GM21717 (cell line): ENCODE measurements around the gene NPAT.

Source experiments
- ATAC-seq: cut with Tn5 transposase; IDR thresholded peaks from one replicate; pipeline ENCODE4 v1.9.1; 2021; ENCODE audit warnings: mild to moderate bottlenecking, moderate library complexity; ENCODE audit not compliant: unreplicated experiment

The NPAT gene

DNA sequence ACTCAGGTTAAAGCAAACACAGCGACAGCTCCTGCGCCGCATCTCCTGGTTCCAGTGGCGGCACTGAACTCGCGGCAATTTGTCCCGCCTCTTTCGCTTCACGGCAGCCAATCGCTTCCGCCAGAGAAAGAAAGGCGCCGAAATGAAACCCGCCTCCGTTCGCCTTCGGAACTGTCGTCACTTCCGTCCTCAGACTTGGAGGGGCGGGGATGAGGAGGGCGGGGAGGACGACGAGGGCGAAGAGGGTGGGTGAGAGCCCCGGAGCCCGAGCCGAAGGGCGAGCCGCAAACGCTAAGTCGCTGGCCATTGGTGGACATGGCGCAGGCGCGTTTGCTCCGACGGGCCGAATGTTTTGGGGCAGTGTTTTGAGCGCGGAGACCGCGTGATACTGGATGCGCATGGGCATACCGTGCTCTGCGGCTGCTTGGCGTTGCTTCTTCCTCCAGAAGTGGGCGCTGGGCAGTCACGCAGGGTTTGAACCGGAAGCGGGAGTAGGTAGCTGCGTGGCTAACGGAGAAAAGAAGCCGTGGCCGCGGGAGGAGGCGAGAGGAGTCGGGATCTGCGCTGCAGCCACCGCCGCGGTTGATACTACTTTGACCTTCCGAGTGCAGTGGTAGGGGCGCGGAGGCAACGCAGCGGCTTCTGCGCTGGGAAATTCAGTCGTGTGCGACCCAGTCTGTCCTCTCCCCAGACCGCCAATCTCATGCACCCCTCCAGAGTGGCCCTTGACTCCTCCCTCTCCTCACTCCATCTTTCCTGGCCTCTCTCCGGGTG, at the start of gene NPAT, which contains the start of gene ATM:
Gene NPAT, minus strand, starts transcription at position 65 of the 774 bp plus-strand sequence. CDS start 102 bp downstream, outside the sequence.
Gene ATM, plus strand, starts transcription at position 494 of the 774 bp plus-strand sequence. CDS start 4,558 bp downstream, outside the sequence.
- ATAC-seq: peak; percentile 75

DNA sequence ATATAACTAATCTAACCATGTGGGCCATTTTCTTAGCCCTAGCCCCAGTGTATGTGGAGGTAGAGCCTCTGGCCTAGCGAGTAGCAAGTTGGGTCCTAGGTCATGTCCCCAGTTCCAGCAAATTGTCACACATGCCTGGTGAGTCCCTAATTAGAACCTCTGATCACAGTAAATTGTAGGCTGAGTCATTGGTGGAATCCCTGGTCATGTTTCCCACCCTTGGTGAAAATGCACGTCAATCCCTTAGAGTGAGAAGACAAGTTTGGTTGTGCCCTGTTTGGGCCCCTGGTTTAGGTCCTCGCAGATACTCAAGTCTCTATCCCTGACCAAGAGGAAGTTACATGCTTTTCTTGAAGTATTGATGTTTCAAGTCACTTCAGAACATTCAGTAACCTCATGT, 47.1 kb upstream of the NPAT start:
- ATAC-seq: no peak

DNA sequence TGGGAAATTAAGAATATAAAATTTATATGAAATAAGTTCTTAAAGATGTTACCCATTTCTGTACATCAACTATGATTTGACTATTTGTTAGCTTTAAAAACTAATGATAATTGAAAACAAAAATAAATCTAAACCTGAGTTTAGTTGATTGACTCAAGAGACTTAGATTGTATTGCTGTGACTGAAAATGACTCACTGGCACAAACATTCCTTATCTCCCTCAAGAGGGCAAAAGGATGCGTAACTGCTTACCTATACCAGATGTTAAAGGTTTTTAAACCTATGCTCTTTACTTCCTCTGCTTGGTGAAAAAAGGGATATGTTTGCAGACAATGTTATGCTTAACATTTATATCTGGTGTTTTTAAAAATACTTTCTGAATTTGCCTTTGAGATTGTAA, 30.7 kb upstream of the NPAT start:
- no peak for ATAC-seq

DNA sequence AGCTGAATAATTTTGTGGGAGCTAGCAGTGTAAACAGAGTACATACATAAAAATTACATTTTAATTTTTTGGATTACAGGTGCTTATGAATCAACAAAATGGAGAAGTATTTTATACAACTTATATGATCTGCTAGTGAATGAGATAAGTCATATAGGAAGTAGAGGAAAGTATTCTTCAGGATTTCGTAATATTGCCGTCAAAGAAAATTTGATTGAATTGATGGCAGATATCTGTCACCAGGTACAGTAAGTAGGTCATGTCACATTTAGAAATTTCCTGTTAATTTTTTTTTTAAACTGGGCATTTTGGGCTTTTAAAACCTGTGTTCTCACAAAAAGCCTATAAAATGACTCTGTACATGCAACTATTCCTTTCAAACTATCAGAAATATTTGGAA, 24.4 kb upstream of the NPAT start:
- no peak for ATAC-seq

DNA sequence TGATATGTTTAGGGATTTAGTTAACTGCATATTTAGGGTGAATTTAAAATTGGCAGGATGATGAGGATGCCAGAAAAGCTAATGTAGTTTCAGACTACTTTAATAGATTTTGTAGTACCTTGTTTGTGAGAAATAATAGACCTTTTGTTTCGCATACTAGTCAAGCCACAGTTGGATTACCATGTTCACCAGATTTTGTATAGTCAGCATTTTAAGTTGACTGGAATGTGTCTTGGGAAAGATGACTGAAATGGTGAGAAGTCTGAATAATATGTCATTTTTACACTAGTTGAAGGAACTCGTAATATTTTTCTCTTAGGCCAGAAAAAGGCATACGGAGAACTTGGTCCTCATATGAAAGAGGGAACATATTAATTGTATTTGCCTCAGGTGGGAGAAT, 23.9 kb upstream of the NPAT start:
- ATAC-seq: no peak

DNA sequence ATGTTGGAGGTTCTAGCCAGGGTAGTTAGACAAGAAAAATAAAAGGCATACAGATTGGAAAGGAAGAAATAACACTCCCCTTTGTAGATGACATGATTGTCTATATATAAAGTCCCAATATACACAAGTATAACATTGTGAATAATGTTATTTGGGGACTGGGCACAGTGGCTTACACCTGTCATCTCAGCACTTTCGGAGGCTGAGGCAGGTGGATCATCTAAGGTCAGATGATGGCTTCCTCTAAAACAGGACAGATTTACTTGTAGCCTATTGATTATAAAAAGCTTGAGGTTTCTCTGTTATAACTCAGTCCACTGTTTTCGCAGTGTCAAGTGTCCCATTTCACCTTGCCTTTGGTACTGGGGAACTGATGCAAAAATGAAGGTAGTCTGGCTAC, 20.0 kb upstream of the NPAT start:
- ATAC-seq: no peak

DNA sequence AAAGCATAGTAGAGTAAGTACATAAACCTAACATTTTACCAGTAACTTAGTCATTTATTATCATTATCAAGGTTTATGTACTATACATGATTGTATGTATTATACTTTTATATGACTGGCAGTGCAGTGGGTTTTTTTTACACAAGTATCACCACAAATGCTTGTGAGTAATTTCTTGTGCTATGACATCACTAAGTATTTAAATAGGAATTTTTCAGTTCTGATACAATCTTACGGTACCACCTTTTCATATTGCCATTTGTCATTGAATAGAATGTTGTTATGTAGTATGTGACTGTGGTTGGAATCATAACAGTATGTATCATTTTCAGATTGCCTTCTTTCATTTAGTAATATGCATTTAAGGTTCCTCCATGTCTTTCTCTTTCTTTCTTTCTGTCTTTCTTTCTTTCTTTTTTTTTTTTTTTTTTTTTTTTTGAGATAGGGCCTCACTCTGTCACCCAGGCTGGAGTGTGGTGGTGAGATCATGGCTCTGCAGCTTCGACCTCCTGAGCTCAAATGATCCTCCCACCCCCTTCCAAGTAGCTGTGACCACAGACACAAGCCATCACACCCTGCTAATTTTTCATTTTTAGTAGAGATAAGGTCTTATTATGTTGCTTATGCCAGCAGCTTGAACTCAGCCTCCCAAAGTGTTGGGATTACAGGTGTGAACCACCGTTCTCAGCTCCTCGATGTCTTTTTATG, 19.0 kb upstream of the NPAT start:
- no peak for ATAC-seq

DNA sequence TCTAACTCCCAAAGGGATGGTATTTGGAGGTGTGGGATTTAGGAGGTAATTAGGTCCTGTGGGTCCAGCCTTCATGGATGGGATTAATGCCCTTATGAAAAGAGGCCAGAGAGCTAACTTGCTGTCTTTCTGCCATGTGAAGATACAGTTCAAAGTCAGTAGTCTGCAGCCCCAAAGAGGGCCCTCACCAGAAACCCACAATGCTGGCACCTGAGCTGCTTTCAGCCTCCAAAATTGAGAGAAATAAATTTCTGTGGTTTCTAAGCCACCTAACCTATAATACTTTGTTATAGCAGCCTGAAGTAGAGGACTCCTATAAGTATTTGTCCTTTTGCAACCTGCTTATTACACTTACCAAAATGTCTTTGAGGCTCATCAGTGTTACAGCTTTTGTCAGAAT, 16.6 kb upstream of the NPAT start:
- no peak for ATAC-seq

DNA sequence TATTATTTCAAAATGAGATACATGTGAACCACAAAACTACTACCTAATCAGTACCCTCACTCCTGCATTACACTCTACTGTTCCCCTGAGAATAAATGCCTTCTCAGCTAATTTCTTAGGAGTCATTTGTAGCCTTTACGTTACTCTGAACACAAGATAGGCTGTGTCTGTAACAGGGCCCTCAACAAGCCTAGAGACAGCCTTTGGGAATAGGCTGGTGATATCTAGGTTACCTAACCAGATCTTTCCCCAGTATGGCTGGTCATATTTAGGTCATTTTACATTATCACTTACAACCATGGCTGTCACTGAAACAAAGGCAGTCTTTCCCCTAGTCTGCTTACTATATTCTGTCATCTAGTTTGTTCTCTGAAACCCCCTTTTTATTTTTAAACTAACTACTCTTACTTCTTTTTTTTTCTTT, 14.6 kb upstream of the NPAT start:
- ATAC-seq: no peak

DNA sequence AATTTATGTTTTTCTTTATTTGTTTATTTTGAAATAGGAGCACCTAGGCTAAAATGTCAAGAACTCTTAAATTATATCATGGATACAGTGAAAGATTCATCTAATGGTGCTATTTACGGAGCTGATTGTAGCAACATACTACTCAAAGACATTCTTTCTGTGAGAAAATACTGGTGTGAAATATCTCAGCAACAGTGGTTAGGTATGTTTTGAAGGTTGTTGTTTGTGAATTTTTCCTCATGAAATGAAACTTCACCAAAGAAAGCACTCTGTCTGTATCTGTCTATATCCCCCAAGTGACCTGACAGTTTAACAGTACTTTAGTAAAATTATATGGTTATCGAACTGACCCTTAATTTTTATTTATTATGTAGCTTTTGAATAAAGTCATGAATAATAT, 13.2 kb upstream of the NPAT start:
- no peak for ATAC-seq

DNA sequence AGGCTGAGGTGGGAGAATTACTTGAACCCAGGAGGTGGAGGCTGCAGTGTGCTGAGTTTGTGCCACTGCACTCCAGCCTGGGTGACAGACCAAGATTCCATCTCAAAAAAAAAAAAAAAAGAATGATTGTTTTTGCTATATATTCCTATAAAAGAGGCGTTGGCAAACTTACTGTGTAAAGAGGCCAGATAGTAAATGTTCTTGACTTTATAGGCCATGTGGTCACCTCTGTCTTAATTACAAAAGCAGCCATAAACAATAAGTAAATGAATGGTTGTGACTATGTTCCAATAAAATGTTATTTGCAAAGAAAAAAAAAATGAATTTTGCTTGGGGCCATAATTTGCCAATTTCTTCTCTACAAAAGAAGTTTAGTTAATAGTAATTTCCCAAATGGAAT, 12.8 kb upstream of the NPAT start:
- no peak for ATAC-seq

DNA sequence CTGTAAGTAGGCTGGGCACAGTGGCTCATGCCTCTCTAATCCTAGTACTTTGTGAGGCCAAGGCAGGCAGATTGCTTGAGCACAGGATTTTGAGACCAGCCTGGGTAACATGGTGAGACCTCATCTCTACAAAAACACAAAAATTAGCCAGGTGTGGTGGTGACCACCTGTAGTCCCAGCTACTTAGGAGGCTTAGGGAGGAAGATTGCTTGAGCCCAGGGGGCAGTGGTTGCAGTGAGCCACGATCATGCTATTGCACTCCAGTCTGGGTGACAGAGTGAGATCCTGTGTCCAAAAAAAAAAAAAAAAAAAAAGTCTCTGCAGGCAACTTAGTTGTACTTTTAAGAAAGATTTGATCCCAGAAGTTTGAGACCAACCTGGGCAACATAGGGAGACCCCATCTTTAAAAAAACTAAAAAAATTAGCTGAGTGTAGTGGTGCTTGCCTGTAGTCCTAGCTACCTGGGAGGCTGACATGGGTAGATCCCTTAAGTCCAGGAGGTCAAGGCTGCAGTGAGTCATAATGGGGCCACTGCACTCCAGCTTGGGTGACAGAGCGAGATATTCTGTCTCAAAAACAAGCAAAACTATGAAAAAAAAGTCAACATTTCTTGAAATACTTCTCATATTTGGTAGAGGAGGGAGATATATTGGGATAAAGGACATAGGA, 11.0 kb upstream of the NPAT start:
- no peak for ATAC-seq

DNA sequence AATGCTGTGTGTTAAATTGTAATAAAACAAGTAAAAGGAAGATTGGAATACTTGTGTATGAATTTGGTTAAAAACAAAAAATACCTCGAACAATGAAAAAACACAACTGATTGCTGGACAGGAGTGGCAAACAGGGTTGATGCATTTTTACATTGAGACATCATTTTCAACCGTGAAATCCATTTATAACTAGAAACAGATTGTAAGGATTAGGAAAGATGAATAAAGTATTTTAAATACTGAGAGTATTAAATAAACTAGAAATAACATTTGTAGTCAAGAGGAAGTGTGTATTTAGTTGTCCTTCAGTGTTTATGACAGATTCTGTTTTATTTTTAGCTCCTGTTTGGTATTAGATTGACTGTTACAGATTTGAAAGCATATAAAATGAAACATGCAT, 5.8 kb upstream of the NPAT start:
- no peak for ATAC-seq

DNA sequence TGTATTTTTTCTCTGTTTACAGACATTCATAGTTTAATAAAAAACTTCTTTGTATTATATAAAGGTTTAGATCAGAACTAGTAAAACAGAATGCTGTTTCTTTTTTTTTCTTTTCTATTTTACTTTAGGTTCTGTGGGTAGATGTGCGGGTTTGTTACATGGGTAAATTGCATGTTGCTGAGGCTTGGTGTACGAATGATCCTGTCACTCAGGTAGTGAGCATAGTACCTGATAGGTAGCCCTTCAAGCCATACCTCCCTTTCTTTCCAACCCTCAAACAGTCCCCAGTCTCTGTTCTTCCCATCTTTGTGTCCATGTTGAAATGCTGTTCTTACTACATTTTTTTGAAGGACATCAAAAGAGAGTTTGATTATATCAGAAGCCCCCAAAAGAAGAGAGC, 3.6 kb upstream of the NPAT start:
- no peak for ATAC-seq

DNA sequence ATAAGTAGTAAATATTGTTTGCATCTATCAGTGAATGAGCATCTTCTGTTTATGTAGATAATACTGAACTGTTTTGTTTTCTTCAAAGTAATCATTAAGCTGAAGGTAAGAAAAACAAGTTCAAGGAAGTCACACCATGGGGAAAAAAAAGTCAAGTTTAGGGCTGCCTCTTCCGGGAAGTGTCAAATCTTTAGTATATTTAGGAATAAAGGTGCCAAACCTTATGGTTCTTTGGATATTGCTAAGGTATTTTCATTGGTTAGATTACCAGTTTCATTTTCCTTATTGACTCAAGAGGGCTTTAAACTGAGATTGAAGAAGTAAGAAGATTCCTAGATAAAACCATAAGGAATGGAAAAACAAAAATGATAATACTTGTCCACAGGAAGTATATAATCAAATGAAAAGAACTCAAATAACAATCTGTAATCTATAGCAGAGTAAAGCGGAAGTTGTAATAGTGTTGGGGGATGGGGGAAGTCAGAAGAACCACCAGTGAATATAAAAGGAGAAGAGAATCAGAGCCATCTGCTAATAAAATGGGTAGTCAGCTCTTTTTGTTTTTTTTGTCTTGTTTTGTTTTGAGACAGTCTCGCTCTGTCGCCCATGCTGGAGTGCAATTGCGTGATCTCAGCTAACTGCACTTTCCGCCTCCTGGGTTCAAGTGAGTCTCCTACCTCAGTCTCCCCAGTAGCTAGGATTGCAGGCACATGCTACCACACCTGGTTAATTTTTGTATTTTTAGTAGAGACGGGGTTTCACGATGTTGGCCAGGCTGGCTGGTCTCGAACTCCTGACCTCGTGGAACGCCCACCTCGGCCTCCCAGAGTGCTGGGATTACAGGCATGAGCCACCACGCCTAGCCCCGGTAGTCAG, 2.7 kb upstream of the NPAT start:
- ATAC-seq: no peak

DNA sequence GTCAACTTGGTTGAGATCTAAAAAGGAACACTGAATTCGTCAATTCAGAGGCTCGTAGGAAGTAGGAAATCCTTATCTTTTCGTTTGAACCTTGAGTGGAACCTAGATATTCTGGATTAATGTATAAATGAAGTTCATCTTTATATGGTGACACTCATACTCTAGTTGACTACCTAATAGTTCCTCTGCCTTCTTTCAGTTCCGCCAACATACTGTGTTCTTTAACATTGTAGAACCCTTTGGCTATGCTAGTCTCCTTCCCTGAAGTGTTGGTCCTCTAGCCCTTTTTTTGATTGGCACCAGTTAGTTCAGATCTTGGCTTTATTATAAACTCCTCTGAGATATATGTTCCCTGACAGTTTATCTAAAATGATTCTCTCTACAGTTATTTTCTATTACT, 1.9 kb upstream of the NPAT start:
- ATAC-seq: no peak

DNA sequence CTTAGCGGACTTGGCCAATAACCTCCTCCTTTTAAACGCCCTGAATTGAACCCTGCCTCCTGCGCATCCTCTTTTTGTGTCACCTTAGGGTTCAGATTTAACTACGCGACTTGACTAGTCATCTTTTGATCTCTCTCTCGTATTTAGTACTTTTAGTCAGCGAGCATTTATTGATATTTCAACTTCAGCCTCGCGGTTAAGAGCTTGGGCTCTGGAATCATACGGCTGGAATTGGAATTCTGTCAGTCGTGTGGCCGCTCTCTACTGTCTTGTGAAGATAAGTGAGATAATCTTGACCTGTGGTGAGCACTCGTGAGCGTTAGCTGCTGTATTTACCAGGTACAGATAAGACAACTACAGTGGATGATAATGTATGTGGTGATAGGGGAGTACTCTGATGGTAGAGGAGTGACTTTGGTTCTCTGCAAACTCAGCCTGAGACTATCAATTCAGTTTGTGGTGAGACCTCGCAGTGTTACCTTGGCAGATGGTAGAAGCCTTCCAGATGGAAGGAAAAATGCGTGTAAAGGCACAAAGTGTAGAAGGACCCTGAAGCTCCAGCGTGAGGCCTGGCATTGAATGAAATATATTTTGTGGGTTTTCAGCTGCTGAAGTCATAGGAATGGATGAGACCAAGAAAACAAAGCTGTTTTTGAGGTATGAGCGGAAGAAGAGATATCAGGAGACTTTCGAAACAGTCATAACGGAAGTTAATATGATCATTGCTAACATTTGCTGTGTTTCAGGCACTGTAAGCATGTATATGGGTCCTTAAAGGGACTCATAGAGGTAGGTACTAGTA, 1.1 kb upstream of the NPAT start:
- peak; percentile 26 for ATAC-seq

DNA sequence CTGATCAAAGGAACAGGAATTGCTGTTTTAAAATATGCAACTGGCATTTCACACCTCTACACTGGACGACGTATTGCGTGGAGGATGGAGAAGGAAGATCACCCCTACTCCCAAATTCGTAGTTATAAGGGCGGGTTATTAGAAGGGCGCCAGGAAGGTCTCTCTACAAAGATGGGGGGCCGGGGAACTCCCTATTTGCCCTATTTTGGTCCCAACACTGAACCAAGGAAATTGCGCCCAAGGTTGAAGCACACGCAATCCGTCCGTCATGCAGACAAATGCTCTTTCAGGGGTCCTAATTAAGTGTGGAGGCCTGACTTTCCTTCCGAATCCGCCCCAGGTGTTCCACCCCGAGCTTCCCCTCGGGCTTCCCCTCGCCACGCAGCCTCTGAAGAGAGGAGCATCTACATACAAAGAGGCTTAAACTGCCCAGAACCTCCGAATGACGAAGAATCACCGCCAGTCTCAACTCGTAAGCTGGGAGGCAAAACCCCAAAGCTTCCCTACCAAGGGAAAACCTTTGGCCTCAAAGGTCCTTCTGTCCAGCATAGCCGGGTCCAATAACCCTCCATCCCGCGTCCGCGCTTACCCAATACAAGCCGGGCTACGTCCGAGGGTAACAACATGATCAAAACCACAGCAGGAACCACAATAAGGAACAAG, 396 bp downstream of the NPAT start:
- peak; percentile 1 for ATAC-seq

DNA sequence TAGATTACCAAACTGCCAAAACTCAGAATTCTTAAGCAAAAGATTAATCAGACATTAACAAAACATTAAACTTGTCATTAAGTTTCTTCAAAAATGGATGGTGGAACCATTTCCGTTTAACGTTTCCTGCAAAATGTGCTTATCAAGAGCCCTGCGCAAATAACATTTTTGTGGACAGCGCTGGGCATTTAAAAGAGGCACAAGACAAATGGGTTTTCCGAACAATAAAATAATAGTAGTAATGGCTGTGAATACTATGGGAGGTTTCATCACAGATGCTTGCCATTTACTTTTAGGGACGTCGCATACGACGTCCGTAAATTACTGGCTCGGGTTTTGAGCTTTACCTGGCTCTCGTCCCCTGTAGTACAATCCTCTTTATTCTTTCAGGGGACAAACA, 1.1 kb downstream of the NPAT start:
- ATAC-seq: no peak
